ENCODE data around the gene FOXC1.
A peak's percentile ranks its signal among the peaks of the same experiment; 100 is the strongest.

FOXC1 gene

DNA sequence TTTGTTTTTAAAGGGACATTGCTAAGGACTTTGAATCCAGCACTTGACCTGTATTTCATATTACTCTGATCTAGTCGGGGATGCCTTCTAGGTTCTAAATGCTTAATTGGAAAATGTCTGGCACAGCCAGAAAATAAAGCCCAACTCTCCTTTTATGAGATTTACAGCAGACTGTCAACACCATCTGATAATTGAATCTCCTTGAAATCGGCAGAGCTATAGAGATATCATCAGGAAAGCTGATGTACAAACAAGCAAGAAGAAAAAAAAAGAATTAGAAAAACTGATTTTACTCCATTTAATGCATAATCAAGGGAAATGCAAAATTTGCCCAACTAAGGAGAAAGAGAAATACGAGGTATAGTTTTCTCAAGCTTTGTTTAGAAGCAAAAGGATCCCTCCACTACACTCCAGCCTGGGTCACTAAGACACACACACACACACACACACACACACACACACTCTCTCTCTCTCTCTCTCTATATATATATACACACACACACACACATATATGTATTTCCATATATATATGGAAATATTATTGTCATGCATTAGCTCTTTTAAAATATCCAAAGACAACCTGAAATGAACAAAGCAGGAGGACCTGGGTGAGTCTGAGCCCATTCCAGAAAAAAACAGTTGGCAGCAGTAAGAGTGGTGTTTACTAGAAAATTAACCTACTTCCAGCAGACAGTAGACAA, 9.5 kb upstream of the FOXC1 start:
- DNase-seq (ENCODE audit: low read depth), result no peak

DNA sequence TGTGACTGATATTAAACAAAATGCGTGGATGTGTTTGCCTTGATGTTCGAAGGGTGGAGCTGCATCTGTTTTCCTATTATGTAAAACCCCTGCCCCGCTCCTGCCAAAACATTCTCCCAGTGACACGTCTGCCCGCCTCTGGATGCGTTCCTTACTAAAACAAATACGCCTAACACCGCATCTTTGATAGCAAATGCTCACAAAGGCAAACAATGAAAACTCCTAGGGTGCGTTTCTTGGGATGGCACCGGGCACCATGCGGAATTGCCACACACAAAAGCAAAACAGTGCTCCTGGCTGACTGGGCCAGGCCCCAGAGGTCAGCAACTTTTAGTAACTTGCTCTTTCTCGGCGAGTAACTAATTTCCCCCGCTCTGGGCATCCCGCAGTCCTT, 9.0 kb upstream of the FOXC1 start:
- DNase-seq (ENCODE audit: low read depth), result no peak

DNA sequence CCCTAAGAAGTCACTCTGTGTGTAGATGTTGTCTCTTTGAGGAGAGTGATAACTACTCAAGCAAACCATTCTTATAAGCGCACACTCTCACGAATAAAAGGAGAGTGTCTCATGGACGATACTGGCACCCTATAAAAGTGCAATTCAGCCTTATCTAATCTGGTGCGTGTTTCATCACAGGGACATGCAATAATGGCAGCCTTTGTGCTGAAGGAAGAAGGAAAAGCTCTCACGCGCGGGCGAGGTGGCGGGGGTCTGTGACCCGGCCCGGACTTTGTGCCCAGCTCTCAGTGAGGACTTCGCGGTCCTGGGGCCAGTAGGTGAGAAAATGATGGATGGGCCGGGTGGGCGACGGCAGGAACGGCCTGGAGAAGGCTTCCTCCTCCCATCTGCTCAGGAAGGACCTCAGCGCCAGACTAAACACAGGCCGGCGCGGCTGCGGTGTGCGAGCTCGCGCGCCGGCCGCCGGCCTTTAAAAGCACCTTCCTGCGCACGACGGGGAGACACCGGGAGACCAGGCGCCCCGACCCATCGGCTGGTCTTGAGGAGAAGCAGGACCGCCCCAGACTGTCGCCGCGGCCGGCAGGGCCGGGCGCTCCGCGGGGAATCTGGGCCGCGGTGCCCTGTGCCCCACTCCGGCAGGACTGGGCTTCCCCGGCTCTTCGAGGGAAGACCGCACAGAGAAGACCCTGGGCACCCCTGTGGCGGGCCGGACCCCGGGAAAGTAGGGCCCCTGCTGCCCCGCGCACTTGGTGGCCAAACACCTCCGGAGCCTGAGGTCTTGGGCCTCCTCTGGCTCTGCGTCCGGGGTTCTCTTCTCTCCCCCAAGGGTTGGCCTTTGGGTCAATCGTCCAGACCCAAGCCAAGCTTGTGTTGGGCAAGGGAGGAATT, 8.3 kb upstream of the FOXC1 start:
- no peak for DNase-seq (ENCODE audit: low read depth)

DNA sequence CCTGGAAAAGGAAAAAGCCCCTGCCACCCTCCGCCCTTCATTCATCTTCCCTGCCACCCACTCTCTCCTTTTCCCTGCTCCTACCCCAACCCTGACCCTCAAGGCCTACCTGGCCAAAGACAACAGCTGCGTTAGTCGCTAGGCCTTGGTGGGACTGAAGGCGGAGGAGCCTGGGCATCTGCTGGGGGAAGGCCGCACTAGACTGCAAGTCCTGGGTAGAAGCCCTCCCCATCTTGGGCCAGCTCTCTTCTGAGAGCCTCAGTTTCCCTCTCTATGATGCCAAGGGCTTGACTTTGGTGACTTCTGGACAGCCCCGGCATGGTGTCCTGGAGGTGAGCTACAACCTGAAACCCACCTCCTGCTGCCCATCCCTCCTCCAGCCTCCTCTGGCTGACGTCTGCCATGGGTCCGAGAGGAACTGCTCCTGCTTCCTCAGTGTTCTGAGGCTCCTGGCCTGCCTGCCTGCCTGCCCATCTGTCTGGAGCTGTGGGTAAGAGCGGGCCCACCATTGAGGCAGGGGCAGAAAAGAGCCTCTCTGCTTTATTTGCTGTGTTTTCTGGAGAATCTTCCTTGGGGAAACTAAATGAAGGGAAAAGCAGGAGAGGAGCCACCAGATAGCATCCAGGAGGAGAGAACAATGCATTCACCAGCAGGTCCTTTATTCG, 7.5 kb upstream of the FOXC1 start:
- DNase-seq (ENCODE audit: low read depth), result no peak

DNA sequence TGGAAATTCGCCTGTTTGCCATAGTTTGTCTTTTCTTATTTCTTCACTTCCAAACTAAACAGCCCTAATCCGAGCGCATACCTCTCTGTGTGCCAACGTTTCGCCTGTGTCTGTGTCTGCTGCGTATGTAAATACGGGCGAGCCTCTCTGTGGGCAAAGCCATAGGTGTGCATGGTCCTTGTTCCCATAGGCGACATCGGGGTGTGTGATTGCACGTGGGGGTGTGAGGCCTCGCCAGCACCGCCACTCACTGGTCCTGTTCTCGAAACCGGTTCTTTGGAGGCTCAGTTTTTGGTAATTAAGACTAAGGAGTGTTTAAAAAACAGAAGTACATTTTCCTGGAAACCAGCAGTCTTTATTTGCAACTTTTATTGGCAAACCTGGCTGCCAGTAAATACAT, 6.0 kb upstream of the FOXC1 start:
- DNase-seq (ENCODE audit: low read depth), result no peak

DNA sequence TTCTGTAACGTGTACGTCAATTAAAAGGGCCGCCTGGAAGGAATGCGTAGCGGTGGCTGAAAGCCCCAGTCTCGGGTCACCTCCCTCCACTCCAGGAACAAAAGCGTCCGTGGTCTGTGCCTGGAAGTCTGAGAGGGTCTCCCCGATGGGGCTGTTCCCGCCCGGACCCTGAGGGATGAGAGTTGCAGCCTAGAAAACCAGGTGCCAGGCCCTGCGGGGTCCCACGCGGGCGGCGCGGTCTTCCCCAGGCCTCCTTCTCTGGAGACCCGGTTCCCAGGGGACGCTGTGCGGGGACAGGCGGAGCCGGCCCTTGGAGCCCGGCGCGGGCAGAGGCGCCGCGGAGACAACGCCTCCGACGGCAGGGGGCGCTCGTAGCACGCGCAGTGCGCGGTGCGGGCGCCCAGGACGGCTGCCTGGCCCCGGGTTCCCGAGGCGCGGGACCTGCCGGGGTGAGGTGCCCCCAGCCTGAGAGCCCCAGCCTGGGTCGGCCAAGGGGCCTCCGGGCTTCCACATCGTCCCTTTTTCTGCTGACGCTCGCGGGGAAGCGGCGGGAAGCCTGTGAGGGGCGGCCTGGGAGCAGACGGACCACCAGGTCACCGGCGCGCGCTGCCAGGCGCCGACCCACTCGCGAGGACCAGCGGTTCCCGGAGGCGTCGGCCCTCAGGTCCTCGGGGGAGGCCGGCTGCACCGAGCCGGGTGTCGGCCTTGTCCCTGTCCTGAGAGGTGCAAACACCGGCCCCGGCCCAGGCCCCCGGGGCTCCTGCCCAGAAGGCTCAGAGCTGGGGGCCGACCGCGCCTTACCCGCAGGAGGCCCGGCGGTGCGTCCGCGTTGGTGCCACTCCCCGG, 5.3 kb upstream of the FOXC1 start:
- DNase-seq (ENCODE audit: low read depth), result no peak

DNA sequence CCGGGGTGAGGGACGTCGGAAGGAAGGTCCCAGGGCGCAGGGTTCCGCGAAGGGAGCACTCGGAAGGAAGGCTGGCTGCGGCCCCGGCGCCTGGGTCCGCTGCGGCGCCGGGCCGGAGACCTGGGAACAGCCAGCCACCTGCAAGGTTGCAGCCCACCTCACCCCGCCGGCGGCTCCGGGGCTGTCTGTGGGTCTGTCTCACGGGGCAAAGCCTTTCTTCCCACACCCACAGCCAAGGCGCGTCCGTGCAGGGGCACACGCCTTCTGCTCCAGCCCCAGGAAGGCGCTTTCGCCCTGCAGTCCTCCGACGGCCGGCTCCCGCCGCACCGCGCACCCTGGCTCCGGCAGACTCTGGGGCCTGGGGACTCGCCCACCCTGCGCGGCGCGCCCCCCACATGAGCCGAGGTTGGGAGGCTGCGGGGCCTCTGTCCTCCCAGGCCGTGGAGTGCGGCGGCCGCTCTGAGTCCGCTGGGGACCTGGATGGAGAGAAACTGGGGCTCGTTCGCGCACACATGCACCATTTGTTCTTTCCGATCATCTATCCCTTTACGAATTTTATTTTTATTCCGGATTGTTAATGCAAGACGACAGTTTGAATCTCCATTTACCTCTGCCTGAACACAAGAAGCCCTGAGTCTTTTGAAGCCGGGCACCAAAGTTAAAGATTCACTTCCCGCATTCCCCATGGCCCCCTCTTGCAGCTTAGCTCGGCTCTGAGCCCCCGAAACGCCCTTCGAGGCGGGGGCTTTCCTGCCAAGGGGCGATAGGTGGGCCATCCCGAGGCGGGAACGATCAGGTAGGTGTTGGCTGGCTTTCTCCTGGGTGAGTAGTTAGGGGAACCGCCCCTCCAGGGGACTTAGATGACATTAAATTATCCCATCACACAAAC, 4.5 kb upstream of the FOXC1 start:
- DNase-seq (ENCODE audit: low read depth), result no peak

DNA sequence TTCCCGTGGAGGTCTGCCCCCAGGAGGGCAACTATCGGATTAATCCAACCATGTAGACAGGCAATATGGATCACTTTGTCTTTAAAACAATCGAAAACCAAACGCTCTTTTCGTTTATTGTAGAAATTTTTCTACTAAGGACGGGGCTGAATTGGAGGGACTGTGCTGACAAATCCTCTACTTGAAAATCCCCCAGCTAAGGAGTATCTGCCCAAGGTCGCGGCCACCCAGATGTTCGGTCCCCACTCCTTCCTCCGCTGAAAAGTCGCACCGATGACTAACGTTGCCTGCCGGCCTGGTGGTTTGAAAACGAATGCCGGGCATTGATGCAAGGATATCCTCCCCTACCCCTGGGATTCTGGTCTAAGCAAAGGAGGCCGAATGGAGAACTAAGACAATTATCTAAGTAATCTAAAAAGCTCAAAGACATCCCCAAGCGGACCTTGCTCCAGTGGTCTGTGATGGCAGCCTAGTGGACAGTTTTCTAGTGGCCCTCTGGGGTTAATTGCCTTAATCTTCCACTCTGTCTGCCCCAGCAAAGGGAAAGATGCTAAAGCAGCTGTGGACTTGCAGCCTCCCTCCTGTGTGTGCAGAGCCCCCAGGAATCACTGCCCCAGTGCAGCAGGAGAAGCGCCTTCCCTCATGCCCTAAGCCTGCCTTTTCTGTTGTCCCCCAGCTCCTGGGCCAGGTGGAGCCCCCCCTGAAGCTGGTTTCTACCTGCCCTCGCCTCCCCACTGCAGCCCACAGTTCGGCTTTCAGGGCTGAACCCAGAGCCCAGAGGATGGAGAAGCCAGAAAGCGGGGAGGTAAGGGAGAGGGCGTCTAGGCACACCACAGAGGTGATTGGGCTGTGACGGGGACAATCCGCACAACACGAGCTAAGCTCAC, 3.6 kb upstream of the FOXC1 start:
- no peak for DNase-seq (ENCODE audit: low read depth)

DNA sequence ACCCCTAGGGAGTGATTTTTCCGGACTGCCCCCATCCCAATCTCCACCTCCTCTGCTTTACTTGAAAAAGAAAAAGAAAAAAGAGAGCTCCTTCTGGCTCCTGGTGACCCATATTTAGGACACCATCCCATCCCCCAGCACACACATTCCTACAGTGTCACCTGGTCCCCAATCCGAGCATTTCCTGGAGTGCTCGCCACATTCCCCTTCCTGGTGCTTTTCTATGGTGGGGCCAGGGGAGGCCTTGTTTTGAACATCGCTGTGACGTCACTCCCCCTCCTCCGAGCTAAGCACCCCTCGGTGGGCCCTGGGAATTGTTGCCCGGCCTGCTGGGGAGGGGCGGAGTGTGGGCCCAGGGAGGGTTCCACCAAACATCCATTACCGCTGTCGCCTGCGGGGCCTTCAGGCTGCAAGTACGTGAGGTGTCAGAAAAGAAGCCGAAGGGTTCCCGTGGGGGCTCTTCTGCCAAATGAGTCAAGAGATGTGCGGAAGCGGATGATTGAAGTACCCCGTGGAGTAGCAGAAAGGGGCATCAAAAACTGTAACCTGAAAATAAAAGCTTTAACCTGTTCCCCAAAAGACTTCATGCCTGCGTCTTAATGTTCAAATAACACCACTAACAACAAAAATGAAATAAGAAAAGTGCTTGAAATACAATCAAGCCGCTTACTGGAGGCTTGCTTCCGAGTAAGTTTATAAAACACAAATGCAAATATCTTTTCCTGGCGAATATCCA, 2.8 kb upstream of the FOXC1 start:
- no peak for DNase-seq (ENCODE audit: low read depth)

DNA sequence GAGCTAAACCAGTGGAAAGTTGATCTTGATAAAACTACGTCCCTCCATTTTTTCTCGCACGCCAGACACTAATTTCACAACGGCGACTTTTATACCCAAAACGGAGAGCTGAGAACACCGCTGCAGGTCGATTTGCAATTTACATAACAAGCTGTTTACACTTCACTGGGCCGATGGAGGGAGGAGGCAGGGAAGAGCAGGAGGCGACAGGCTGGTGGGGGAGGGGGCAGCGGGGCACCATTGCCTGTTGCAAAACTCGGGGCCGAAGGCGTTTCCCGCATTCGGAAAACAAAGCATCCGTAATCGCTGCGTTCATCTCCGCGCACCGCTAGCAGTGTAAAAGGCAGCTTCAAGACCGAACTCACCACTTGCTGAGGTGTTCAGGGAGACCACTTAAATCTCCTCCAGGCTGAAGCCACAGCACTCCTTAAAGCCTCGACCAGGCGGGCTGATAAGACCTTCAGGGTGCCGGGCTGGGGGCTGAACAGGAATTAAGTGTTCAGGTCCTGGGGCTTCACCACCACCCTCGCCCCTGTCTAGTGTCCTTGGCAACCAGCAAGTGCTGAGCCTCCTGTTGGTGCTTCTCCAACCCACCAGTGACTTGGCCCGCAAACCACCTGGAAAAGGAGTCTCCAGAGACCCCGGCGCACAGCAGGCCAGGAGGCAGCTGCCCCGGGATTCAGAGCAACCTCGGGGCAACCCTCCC, 2.0 kb upstream of the FOXC1 start:
- no peak for DNase-seq (ENCODE audit: low read depth)

DNA sequence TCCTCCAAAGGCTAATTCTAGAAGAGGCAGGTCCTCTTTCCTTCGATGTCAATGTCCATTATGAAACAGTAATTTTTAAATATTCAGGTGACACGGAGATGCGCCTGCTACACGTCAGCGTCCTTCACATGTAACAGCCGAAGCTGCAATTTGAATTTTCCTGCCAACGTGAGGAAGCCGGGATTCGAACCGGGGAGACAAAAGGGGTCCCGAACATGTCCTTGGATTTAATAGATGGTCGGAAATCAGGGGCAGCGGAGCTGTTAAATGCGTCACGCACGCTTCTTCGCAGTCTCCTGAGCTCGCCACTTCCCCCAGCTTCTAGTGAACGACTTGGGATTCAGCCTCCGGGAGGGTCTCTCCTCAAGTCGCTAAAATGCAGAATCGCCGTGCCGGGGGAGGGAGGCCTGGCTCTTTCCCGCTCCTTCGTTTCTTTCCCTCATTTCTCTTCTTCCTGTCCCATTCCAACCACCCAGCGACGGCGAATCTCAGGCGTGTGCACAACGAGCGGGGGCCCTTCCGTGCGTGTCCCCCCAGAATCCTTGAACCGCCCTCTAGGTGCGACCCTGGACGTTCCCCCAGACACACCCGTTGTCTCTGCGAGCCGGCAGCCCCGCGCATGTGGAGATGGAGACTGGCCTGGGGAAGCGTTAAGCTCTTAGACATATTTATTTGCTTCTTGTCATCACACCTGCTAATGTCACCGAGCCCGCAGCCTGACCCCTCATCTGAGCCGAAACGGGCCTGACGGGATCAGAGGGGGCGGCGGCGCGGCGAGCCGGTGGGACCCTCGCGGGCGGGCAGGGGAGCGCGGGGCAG, 1.3 kb upstream of the FOXC1 start:
- no peak for DNase-seq (ENCODE audit: low read depth)

DNA sequence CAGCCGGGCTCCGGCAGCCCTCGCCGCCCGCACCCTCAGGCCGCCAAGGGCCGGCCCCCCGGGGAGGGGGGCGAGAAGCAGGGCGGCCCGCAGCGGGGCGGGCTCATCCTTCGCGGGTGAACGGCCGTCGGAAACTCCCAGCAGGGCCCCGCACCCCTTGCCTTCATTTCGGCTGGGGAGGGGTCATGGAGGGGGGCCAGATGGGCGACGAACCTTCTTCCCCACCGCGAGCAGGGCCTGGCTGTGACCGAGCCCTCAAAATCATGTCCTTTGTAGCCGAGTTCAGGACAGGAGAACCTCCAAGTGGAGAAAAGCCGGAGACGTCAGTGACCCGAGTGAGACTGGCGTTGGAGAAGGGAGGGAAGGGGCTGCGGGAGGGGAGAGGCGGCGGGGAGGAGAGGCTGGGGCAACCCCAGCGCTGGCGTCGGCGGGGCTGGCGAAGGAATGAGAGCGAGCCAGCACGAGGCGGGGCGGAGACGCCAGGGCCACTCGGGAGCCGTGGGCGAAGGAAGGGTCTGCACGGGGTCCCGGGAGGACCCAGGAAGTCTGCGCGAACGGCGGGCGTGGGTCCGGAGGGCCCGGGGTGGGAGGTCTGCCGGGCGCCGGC, 571 bp upstream of the FOXC1 start:
- no peak for DNase-seq (ENCODE audit: low read depth)

DNA sequence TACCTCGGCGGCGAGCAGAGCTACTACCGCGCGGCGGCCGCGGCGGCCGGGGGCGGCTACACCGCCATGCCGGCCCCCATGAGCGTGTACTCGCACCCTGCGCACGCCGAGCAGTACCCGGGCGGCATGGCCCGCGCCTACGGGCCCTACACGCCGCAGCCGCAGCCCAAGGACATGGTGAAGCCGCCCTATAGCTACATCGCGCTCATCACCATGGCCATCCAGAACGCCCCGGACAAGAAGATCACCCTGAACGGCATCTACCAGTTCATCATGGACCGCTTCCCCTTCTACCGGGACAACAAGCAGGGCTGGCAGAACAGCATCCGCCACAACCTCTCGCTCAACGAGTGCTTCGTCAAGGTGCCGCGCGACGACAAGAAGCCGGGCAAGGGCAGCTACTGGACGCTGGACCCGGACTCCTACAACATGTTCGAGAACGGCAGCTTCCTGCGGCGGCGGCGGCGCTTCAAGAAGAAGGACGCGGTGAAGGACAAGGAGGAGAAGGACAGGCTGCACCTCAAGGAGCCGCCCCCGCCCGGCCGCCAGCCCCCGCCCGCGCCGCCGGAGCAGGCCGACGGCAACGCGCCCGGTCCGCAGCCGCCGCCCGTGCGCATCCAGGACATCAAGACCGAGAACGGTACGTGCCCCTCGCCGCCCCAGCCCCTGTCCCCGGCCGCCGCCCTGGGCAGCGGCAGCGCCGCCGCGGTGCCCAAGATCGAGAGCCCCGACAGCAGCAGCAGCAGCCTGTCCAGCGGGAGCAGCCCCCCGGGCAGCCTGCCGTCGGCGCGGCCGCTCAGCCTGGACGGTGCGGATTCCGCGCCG, 994 bp downstream of the FOXC1 start:
- peak; percentile 33 for DNase-seq (ENCODE audit: low read depth)

DNA sequence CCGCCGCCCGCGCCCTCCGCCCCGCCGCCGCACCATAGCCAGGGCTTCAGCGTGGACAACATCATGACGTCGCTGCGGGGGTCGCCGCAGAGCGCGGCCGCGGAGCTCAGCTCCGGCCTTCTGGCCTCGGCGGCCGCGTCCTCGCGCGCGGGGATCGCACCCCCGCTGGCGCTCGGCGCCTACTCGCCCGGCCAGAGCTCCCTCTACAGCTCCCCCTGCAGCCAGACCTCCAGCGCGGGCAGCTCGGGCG, 1.5 kb downstream of the FOXC1 start:
- peak; percentile 45 for DNase-seq (ENCODE audit: low read depth)

DNA sequence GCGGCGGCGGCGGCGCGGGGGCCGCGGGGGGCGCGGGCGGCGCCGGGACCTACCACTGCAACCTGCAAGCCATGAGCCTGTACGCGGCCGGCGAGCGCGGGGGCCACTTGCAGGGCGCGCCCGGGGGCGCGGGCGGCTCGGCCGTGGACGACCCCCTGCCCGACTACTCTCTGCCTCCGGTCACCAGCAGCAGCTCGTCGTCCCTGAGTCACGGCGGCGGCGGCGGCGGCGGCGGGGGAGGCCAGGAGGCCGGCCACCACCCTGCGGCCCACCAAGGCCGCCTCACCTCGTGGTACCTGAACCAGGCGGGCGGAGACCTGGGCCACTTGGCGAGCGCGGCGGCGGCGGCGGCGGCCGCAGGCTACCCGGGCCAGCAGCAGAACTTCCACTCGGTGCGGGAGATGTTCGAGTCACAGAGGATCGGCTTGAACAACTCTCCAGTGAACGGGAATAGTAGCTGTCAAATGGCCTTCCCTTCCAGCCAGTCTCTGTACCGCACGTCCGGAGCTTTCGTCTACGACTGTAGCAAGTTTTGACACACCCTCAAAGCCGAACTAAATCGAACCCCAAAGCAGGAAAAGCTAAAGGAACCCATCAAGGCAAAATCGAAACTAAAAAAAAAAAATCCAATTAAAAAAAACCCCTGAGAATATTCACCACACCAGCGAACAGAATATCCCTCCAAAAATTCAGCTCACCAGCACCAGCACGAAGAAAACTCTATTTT, 2.0 kb downstream of the FOXC1 start:
- no peak for DNase-seq (ENCODE audit: low read depth)

Data from fibroblast of gingiva (primary cell).